HepG2 (cell line): ENCODE data around the gene GPC2.

ENCODE experiments used
- ELF1 ChIP-seq: sonication (generic); formaldehyde crosslinking; IDR thresholded peaks from 2 replicates; pipeline ENCODE4 v1.4.0; 2020; ENCODE audit warnings: missing genetic modification reagents
- MYC ChIP-seq: sonication (generic); formaldehyde crosslinking; IDR thresholded peaks from 2 replicates; pipeline ENCODE4 v1.9.0; 2021; ENCODE audit warnings: missing genetic modification reagents, borderline replicate concordance

DNA sequence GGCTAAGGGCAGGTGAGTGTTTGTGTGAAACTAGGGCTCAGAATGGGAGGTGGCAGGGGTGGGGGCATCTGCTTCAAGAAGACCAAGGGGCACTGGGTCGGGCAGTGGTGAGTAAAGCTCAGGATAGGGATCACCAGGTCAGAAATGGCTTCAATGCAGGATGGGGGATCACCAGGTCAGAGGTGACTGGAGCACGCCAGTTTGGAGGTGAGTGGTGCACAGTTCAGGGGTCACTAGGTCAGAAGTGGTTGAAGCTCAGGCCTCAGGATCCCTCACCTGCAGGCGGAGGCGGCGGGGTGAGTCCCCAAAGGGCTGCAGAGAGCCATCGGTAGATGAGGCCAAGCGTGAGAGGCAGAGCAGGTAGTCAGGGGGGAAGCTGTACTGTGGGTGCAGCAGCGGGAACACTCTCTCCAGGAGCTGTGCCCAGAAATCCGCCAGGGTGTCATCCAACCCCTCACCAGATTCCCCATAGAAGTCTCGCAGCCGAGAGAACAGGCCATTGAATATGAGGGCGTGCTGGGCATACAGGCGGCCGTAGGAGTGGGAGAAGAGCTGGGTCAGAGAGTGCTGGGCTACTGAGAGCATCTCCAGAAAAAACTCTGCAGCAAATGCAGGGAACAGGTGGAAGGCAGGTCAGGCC, 1.8 kb downstream of the GPC2 start:
- no peak for TF ChIP-seq ELF1 (CRISPR knock-in tag)
- no peak for TF ChIP-seq MYC (CRISPR knock-in tag)
